GM18526 (cell line): Measurements from ENCODE around the gene ST6GALNAC3.

Experiments used
- POLR2A ChIP-seq: IDR thresholded peaks from 3 replicates; pipeline ENCODE4 v1.6.1; 2011; ENCODE audit not compliant: insufficient read length; ENCODE audit errors: extremely low read depth

ST6GALNAC3 gene

GRCh38 chr1:76611770-76612445 lies 537.4 kb downstream of the ST6GALNAC3 start:
- TF ChIP-seq POLR2A, result no peak

- no peak for TF ChIP-seq POLR2A
Observed at GRCh38 chr1:76613886-76614285, 539.3 kb downstream of the ST6GALNAC3 start.

- no peak for TF ChIP-seq POLR2A
Observed at GRCh38 chr1:76615253-76616035, 540.9 kb downstream of the ST6GALNAC3 start.

GRCh38 chr1:76620371-76620770 lies 545.8 kb downstream of the ST6GALNAC3 start:
- no peak for TF ChIP-seq POLR2A

- no peak for TF ChIP-seq POLR2A
Observed at GRCh38 chr1:76622774-76623528, 548.4 kb downstream of the ST6GALNAC3 start.

GRCh38 chr1:76625886-76626678 lies 551.5 kb downstream of the ST6GALNAC3 start:
- no peak for TF ChIP-seq POLR2A

- TF ChIP-seq POLR2A, result no peak
Observed at GRCh38 chr1:76627498-76627897, 553.0 kb downstream of the ST6GALNAC3 start.

GRCh38 chr1:76627901-76628300 lies 553.4 kb downstream of the ST6GALNAC3 start:
- no peak for TF ChIP-seq POLR2A

- no peak for TF ChIP-seq POLR2A
Observed at GRCh38 chr1:76632136-76632535, 557.6 kb downstream of the ST6GALNAC3 start.

- no peak for TF ChIP-seq POLR2A
Observed at GRCh38 chr1:76635784-76636183, 561.2 kb downstream of the ST6GALNAC3 start.

GRCh38 chr1:76639181-76639580 lies 564.6 kb downstream of the ST6GALNAC3 start:
- TF ChIP-seq POLR2A, result no peak

- TF ChIP-seq POLR2A, result no peak
Observed at GRCh38 chr1:76640092-76640491, 565.5 kb downstream of the ST6GALNAC3 start.

- TF ChIP-seq POLR2A, result no peak
Observed at GRCh38 chr1:76640723-76641122, 566.2 kb downstream of the ST6GALNAC3 start.

- no peak for TF ChIP-seq POLR2A
Observed at GRCh38 chr1:76644139-76644538, 569.6 kb downstream of the ST6GALNAC3 start.

- no peak for TF ChIP-seq POLR2A
Observed at GRCh38 chr1:76657623-76658022, 583.1 kb downstream of the ST6GALNAC3 start.
